ENCODE measurements around the gene LRRC15. TPM values are rescaled to one million over a fixed set of nuclear protein-coding genes. Genes with fewer than 3 reads are reported as not detected.

The LRRC15 gene
- total RNA-seq, 2 experiments from 2014 or later = not detected

- no peaks in the 10 kb centered on the region for H3K79me2 ChIP-seq (ENCODE audit: insufficient read depth, low read depth, low read length)
- H3K9me3 ChIP-seq (ENCODE audit: low read length) = peaks cover 26% of the 10 kb centered on the region
- no peak for DNase-seq (ENCODE audit: low spot score)
- no peak overlapping the region for H3K27ac ChIP-seq (ENCODE audit: low read depth, low read length, poor library complexity, severe bottlenecking)
- H3K4me2 ChIP-seq (ENCODE audit: low read length) = no peak overlapping the region
- no peak for TF ChIP-seq CTCF (conservative IDR thresholded peaks at IDR 0.05; ENCODE audit: low read length)
- no peak for TF ChIP-seq EZH2phosphoT487 (IDR thresholded peaks at IDR 0.05; ENCODE audit: borderline replicate concordance, low read depth, low read length)
- H3K4me3 ChIP-seq (ENCODE audit: low read depth, low read length, poor library complexity, severe bottlenecking) = no peak overlapping the region
- H3K36me3 ChIP-seq (ENCODE audit: insufficient read depth, low read length) = no peaks in the 10 kb centered on the region
- no TSS peak for BruUV-seq (replicated peaks)
- H3K9me2 ChIP-seq (ENCODE audit: insufficient read depth, low read length) = no peaks in the 10 kb centered on the region
- intact Hi-C loops (cut with micrococcal nuclease; ENCODE audit: unreplicated experiment) = no loop called here
- no peak overlapping the region for H2AFZ ChIP-seq (ENCODE audit: low read length)
- H4K20me1 ChIP-seq (ENCODE audit: insufficient read depth, low read length) = no peaks in the 10 kb centered on the region
- ChIA-PET CTCF (ENCODE audit: unreplicated experiment) (no interaction called here), POLR2A (no interaction called here)
- H3K4me1 ChIP-seq (ENCODE audit: insufficient read depth, low read length, poor library complexity, severe bottlenecking) = no peaks in the 10 kb centered on the region
Observed at GRCh38 chr3:194327218-194328052, 42.1 kb downstream of the LRRC15 start.

DNA sequence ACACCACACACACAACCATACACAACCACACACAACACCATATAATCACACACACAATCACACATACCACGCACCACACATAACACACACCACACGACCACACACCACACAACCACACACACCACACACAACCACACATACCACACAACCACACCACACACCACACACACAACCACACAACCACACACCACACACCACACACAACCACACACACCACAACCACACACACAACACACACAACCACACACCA, 42.6 kb downstream of the LRRC15 start:
- Histone ChIP-seq H3K27ac (ENCODE audit: low read depth, low read length, poor library complexity, severe bottlenecking) (no peak overlapping the region), H3K4me2 (ENCODE audit: low read length) (no peak overlapping the region), H3K9me2 (ENCODE audit: insufficient read depth, low read length) (no peaks in the 10 kb centered on the region), H3K4me1 (ENCODE audit: insufficient read depth, low read length, poor library complexity, severe bottlenecking) (no peaks in the 10 kb centered on the region), H3K79me2 (ENCODE audit: insufficient read depth, low read depth, low read length) (no peaks in the 10 kb centered on the region), H3K36me3 (ENCODE audit: insufficient read depth, low read length) (no peaks in the 10 kb centered on the region), H3K9me3 (ENCODE audit: low read length) (peaks cover 26% of the 10 kb centered on the region), H4K20me1 (ENCODE audit: insufficient read depth, low read length) (no peaks in the 10 kb centered on the region), H2AFZ (ENCODE audit: low read length) (no peak overlapping the region), H3K4me3 (ENCODE audit: low read depth, low read length, poor library complexity, severe bottlenecking) (no peak overlapping the region)
- POLR2A ChIA-PET = no interaction called here
- no peak for TF ChIP-seq EZH2phosphoT487 (IDR thresholded peaks at IDR 0.05; ENCODE audit: borderline replicate concordance, low read depth, low read length)
- no peak for TF ChIP-seq CTCF (conservative IDR thresholded peaks at IDR 0.05; ENCODE audit: low read length)
- intact Hi-C loops (cut with micrococcal nuclease; ENCODE audit: unreplicated experiment) = no loop called here
- BruUV-seq (replicated peaks) = no TSS peak
- CTCF ChIA-PET (ENCODE audit: unreplicated experiment) = no interaction called here
- no peak for DNase-seq (ENCODE audit: low spot score)

DNA sequence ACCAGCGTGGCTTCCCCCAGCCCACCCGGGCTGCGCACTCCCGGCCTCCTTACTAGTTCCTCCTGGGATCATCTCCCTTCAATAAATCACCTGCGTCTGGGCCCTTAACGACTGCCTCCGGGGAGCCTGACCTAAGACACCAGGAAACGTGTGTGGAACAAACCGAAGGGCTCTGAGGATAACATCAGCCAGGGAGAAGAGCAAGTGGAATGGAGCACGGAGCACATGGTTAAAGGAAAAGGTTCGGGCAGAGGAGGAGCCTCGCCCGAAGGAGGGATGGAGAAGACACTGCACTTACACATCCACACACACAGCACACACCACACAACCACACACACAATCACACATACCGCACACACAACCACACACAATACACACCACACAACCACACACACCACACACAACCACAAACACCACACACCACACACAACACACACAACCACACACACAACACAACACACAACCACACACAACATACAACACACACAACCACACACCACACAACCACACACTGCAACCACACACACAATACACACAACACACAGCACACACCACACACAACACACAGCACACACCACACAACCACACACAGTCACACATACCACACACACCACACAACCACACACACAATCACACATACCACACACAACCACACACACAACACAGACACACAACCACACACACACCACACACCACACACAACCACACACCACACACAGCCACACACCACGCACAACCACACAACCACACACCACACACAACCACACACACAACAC, 43.2 kb downstream of the LRRC15 start:
- H3K79me2 ChIP-seq (ENCODE audit: insufficient read depth, low read depth, low read length) = no peaks in the 10 kb centered on the region
- no peak overlapping the region for H3K27ac ChIP-seq (ENCODE audit: low read depth, low read length, poor library complexity, severe bottlenecking)
- CTCF ChIA-PET (ENCODE audit: unreplicated experiment) = no interaction called here
- TF ChIP-seq CTCF (conservative IDR thresholded peaks at IDR 0.05; ENCODE audit: low read length) = no peak
- TF ChIP-seq EZH2phosphoT487 (IDR thresholded peaks at IDR 0.05; ENCODE audit: borderline replicate concordance, low read depth, low read length) = no peak
- no peak overlapping the region for H3K4me3 ChIP-seq (ENCODE audit: low read depth, low read length, poor library complexity, severe bottlenecking)
- POLR2A ChIA-PET = no interaction called here
- BruUV-seq (replicated peaks) = no TSS peak
- DNase-seq (ENCODE audit: low spot score) = no peak
- intact Hi-C loops (cut with micrococcal nuclease; ENCODE audit: unreplicated experiment) = no loop called here
- no peak overlapping the region for H2AFZ ChIP-seq (ENCODE audit: low read length)
- H3K36me3 ChIP-seq (ENCODE audit: insufficient read depth, low read length) = no peaks in the 10 kb centered on the region
- no peaks in the 10 kb centered on the region for H4K20me1 ChIP-seq (ENCODE audit: insufficient read depth, low read length)
- H3K9me3 ChIP-seq (ENCODE audit: low read length) = peaks cover 26% of the 10 kb centered on the region
- no peaks in the 10 kb centered on the region for H3K4me1 ChIP-seq (ENCODE audit: insufficient read depth, low read length, poor library complexity, severe bottlenecking)
- H3K4me2 ChIP-seq (ENCODE audit: low read length) = no peak overlapping the region
- no peaks in the 10 kb centered on the region for H3K9me2 ChIP-seq (ENCODE audit: insufficient read depth, low read length)
